Right lobe of liver (tissue), 6 donors: ENCODE data around the gene NPR1. TPM values are rescaled to one million over a fixed set of nuclear protein-coding genes. Genes with fewer than 3 reads are reported as not detected.

Experiments
- ATAC-seq, 4 donors: fragments of 200-7000 bp; cut with Tn5 transposase; one replicate each; pipeline ENCODE4 v1.9.1; 2020; ENCODE audit warnings: mild to moderate bottlenecking in 4 of 4, moderate library complexity in 4 of 4
- DNase-seq, 3 donors: peaks; one replicate each; pipeline ENCODE4 v3.0.0-alpha.2; 2020
- H3K27ac ChIP-seq, 3 donors: fragments of 200-600 bp; one replicate each; pipeline ENCODE4 v1.8.0; 2022
- H3K27me3 ChIP-seq, 2 donors: fragments of 200-600 bp; one replicate each; pipeline ENCODE4 v1.8.0; 2022
- H3K36me3 ChIP-seq, 4 donors: fragments of 200-600 bp; sonication (generic) in 1 of 4; one replicate each; pipeline versions ENCODE4 v1.5.1 to v1.8.0; 2017 to 2022; ENCODE audit warnings: control low read depth in 1 of 4
- H3K4me1 ChIP-seq, 4 donors: fragments of 200-600 bp; sonication (generic) in 1 of 4; one replicate each; pipeline versions ENCODE4 v1.5.1 to v1.8.0; 2017 to 2022; ENCODE audit warnings: control low read depth in 1 of 4
- H3K4me3 ChIP-seq, 3 donors: fragments of 200-600 bp; one replicate each; pipeline ENCODE4 v1.8.0; 2022
- H3K9me3 ChIP-seq, 4 donors: fragments of 200-600 bp; sonication (generic) in 1 of 4; one replicate each; pipeline versions ENCODE4 v1.5.1 to v1.8.0; 2017 to 2022; ENCODE audit warnings: control low read depth in 1 of 4
- POLR2A ChIP-seq: fragments of 450-650 bp; IDR thresholded peaks from one replicate; pipeline ENCODE4 v1.6.1; 2017; ENCODE audit warnings: antibody characterized with exemption, mild to moderate bottlenecking
- WGBS: methylation state at CpG from one replicate; pipeline ENCODE4 v1.1.6; 2018; ENCODE audit warnings: low coverage, low lambda C conversion rate; ENCODE audit not compliant: insufficient coverage; ENCODE audit errors: missing lambda C conversion rate; 5-methylcytosine and 5-hydroxymethylcytosine counted together
- intact Hi-C, 2 donors: fragments of 100-400 bp; cut with DNase I; formaldehyde crosslinking; loops; one replicate each; pipeline versions ENCODE4 v1.11.2 to v1.14.1; 2022
- total RNA-seq, 6 experiments: library from RNA; depleted of rRNA in 2 of 6; stranded (reverse); fragments of >200 nt in 2 of 6; fragmentation: NEBNext Ultra II Directional in 3 of 6; extraction: Animal tissue kit (Norgen Biotek cat#: 25700) in 3 of 6; gene quantifications; one replicate each; pipeline versions ENCODE4 v1.1.0 to v1.2.4, GENCODE V29; 2016 to 2023
- TF ChIP-seq, protein P1 (sequence below), 4 donors: fragments of 200-600 bp in 3 of 4; fragments of 450-650 bp in 1 of 4; IDR thresholded peaks; one replicate each; pipeline versions ENCODE4 v1.5.1 to v1.8.0; 2016 to 2022; ENCODE audit warnings: antibody characterized with exemption in 4 of 4, mild to moderate bottlenecking in 2 of 4
- donor health status: DM: no; HTN: yes; CAD: no.
- donor health status: DM: no; HTN: no; CAD: no.
- donor health status: DM: no; HTN: no; CAD: no.
- donor health status: DM: no; HTN: yes; CAD: no.
- donor health status: DM: no; HTN: yes; CAD: no.

NPR1 gene
- total RNA-seq, 6 experiments from 2014 or later = 5.0 to 14.4 (median 5.7) TPM

DNA sequence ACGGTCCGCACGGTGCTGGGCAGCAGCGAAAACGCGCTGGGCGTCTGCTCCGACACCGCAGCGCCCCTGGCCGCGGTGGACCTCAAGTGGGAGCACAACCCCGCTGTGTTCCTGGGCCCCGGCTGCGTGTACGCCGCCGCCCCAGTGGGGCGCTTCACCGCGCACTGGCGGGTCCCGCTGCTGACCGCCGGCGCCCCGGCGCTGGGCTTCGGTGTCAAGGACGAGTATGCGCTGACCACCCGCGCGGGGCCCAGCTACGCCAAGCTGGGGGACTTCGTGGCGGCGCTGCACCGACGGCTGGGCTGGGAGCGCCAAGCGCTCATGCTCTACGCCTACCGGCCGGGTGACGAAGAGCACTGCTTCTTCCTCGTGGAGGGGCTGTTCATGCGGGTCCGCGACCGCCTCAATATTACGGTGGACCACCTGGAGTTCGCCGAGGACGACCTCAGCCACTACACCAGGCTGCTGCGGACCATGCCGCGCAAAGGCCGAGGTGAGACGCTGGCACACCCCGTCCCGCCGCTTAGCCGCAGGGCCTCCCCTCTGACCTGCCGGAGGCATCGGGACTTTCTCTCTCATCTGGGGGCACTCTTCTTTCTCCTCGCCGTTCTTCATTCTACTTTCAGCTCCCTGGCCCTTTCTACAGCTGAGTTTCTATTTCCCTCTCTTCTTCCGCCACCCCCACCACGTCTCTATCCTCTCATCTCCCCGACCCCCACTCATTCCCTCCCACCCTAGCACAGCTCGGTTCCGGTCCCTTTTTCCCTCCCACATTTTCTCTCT lies 1.0 kb downstream of the NPR1 start:
- H3K27ac ChIP-seq = peak overlapping the region in 2 of 3 donors; percentile 18 to 28
- 11% methylated on average over 9 of the region's 73 CpGs for WGBS
- ATAC-seq (peak; percentile 23 to 32 (median 26)), DNase-seq (peak in 2 of 3 donors; percentile 37 to 58)
- H3K9me3 ChIP-seq = no peaks in the 10 kb centered on the region
- intact Hi-C loops = loop anchor here (5.0 to 10.0 kb wide), 4 partner anchors 68 to 305 kb away; partner anchors contain the start of genes RAB13 (in 1 of the 2) and SLC27A3 (in 1 of the 2)
- peak overlapping the region; percentile 44 to 51 (median 50) for H3K4me3 ChIP-seq
- H3K4me1 ChIP-seq = peaks cover 0 to 23% (median 3%) of the 10 kb centered on the region in 4 donors
- H3K27me3 ChIP-seq = peaks cover 0 to 7% of the 10 kb centered on the region in 2 donors
- H3K36me3 ChIP-seq = no peaks in the 10 kb centered on the region
- TF ChIP-seq POLR2A = no peak
- TF ChIP-seq, protein P1, sequence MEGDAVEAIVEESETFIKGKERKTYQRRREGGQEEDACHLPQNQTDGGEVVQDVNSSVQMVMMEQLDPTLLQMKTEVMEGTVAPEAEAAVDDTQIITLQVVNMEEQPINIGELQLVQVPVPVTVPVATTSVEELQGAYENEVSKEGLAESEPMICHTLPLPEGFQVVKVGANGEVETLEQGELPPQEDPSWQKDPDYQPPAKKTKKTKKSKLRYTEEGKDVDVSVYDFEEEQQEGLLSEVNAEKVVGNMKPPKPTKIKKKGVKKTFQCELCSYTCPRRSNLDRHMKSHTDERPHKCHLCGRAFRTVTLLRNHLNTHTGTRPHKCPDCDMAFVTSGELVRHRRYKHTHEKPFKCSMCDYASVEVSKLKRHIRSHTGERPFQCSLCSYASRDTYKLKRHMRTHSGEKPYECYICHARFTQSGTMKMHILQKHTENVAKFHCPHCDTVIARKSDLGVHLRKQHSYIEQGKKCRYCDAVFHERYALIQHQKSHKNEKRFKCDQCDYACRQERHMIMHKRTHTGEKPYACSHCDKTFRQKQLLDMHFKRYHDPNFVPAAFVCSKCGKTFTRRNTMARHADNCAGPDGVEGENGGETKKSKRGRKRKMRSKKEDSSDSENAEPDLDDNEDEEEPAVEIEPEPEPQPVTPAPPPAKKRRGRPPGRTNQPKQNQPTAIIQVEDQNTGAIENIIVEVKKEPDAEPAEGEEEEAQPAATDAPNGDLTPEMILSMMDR (IDR thresholded peaks at IDR 0.05) = no peak

DNA sequence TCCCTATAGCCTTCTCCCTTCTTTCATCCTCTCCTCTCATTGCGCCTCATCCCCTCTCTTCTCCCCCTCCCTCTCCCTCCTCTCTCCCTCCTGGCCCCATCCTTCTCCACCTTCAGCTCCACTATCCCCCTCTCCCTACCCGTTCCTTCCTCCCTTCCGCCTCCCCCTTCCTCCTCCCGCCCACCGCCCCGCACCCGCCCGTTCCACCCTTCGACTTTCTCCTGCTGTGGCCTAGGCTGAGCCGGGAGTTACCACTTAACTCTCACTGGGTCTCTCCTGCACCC lies 1.6 kb downstream of the NPR1 start:
- H3K9me3 ChIP-seq = no peaks in the 10 kb centered on the region
- ATAC-seq (no peak), DNase-seq (peak in 1 of 3 donors; percentile 12)
- intact Hi-C loops = loop anchor here in 1 of 2 donors (10.0 kb wide), 1 partner anchor 75 kb away; no protein-coding TSS in a partner anchor
- H3K27me3 ChIP-seq = peaks cover 0 to 7% of the 10 kb centered on the region in 2 donors
- H3K4me3 ChIP-seq = peak overlapping the region in 2 of 3 donors; percentile 44 to 50
- peaks cover 0 to 23% (median 3%) of the 10 kb centered on the region in 4 donors for H3K4me1 ChIP-seq
- H3K36me3 ChIP-seq = no peaks in the 10 kb centered on the region
- TF ChIP-seq POLR2A = no peak
- 18% methylated on average over 10 of the region's 10 CpGs for WGBS
- H3K27ac ChIP-seq = no peak overlapping the region

DNA sequence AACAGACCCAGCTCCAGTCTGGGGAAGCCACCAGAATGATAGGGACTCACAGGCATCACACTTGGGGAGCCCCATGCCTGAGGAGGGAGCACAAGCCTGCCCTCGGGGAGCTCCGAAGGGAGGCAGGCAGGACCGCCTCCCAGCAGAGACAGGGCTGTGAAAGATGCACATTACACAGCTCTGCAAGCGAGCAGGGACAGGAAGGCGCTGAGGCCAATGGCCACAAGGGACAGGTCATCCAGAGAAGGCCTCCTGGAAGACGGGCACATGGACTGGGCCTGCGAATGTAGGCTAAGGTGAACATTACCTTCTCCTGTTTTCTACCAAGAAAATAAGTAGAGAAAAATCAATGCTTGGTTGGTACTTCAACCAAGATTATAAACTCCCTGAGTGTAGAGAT lies 4.2 kb downstream of the NPR1 start:
- no peaks in the 10 kb centered on the region for H3K36me3 ChIP-seq
- H3K4me1 ChIP-seq = peaks cover 0 to 19% (median 3%) of the 10 kb centered on the region in 4 donors
- 81% methylated on average over 7 of the region's 7 CpGs for WGBS
- ATAC-seq = no peak
- no peaks in the 10 kb centered on the region for H3K9me3 ChIP-seq
- H3K4me3 ChIP-seq = no peak overlapping the region
- intact Hi-C loops = loop anchor here in 1 of 2 donors (10.0 kb wide), 1 partner anchor 72 kb away; no protein-coding TSS in a partner anchor
- TF ChIP-seq POLR2A = no peak
- TF ChIP-seq, protein P1 (IDR thresholded peaks at IDR 0.05) = no peak
- peak in 1 of 3 donors; percentile 19 for DNase-seq
- H3K27ac ChIP-seq = no peak overlapping the region
- peaks cover 0 to 7% of the 10 kb centered on the region in 2 donors for H3K27me3 ChIP-seq

DNA sequence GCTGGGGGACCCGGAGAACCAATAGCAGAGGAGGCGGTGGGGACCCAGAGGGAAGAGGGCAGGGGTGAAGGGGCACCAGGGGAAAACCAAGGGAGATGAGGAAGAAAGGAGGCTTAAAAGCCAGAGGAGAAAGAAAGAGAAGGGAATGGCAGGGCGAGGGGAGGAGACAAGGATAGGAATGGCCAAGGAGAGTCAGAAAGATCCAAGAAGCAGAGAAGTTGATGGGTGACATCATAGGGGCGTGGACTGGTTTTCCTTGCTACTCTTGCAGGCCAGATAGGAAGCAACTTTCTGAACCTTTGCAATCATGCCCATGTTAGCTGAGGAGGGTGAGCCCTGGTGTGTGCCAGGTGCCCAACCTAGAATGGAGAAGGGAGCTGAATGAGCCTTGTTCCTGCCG lies 5.4 kb downstream of the NPR1 start:
- 77% methylated on average over 5 of the region's 5 CpGs for WGBS
- ATAC-seq = no peak
- H3K4me1 ChIP-seq = peaks cover 0 to 8% (median 0%) of the 10 kb centered on the region in 4 donors
- H3K27ac ChIP-seq = no peak overlapping the region
- H3K9me3 ChIP-seq = no peaks in the 10 kb centered on the region
- peak in 1 of 3 donors; percentile 12 for DNase-seq
- no peak overlapping the region for H3K4me3 ChIP-seq
- H3K36me3 ChIP-seq = no peaks in the 10 kb centered on the region
- intact Hi-C loops = loop anchor here in 1 of 2 donors (10.0 kb wide), 1 partner anchor 71 kb away; no protein-coding TSS in a partner anchor
- peaks cover 0 to 7% of the 10 kb centered on the region in 2 donors for H3K27me3 ChIP-seq
- TF ChIP-seq POLR2A = no peak
- TF ChIP-seq, protein P1 (IDR thresholded peaks at IDR 0.05) = no peak

DNA sequence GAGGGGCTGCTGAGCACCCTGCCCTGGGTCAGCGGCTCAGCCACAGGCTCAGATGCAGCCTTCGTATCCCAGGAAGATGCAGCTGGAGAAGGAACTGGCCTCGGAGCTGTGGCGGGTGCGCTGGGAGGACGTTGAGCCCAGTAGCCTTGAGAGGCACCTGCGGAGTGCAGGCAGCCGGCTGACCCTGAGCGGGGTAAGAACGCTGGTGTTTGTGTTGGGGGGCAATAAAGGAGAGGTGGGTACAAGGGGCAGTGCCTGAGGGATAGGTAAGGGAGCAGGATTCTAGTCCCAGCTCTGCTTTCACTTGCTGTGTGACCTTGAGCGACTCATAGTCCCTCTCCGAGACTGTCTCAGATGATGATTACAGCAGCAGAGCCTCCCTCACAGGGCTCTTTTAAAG lies 6.4 kb downstream of the NPR1 start:
- H3K36me3 ChIP-seq = no peaks in the 10 kb centered on the region
- no peaks in the 10 kb centered on the region for H3K9me3 ChIP-seq
- no peak overlapping the region for H3K27ac ChIP-seq
- intact Hi-C loops = loop anchor here in 1 of 2 donors (10.0 kb wide), 1 partner anchor 70 kb away; no protein-coding TSS in a partner anchor
- no peaks in the 10 kb centered on the region for H3K4me1 ChIP-seq
- no peak overlapping the region for H3K4me3 ChIP-seq
- ATAC-seq (no peak), DNase-seq (no peak)
- H3K27me3 ChIP-seq = no peaks in the 10 kb centered on the region
- TF ChIP-seq POLR2A = no peak
- TF ChIP-seq, protein P1 (IDR thresholded peaks at IDR 0.05) = no peak
- 85% methylated on average over 10 of the region's 12 CpGs for WGBS
